NCI-H1105 treated with DMSO at 0.1 percent for 48 hours (cell line): ENCODE data around the gene EFEMP1.

Experiments
- DNase-seq: peaks from one replicate; lab custom pipeline; 2025; lab: John Stamatoyannopoulos, UW

Gene EFEMP1

GRCh38 chr2:55898386-55899040 lies 25.1 kb downstream of the EFEMP1 start:
- DNase-seq: no peak

- no peak for DNase-seq
These were observed 26.9 kb downstream of the EFEMP1 start for GRCh38 chr2:55896633-55897032.

- no peak for DNase-seq
These were observed 28.9 kb downstream of the EFEMP1 start for GRCh38 chr2:55894720-55895119.

- no peak for DNase-seq
These were observed 31.9 kb downstream of the EFEMP1 start for GRCh38 chr2:55891671-55892094.

GRCh38 chr2:55888936-55889335 lies 34.6 kb downstream of the EFEMP1 start:
- DNase-seq: peak; percentile 3

GRCh38 chr2:55887901-55888624 lies 35.5 kb downstream of the EFEMP1 start:
- DNase-seq: no peak

- no peak for DNase-seq
These were observed 36.2 kb downstream of the EFEMP1 start for GRCh38 chr2:55887351-55887750.

- no peak for DNase-seq
These were observed 37.7 kb downstream of the EFEMP1 start for GRCh38 chr2:55885944-55886281.

GRCh38 chr2:55885127-55885943 lies 38.2 kb downstream of the EFEMP1 start:
- DNase-seq: no peak

- DNase-seq: no peak
These were observed 39.8 kb downstream of the EFEMP1 start for GRCh38 chr2:55883829-55884228.

- DNase-seq: no peak
These were observed 40.2 kb downstream of the EFEMP1 start for GRCh38 chr2:55883357-55883756.

GRCh38 chr2:55882954-55883353 lies 40.6 kb downstream of the EFEMP1 start:
- no peak for DNase-seq

- no peak for DNase-seq
These were observed 43.0 kb downstream of the EFEMP1 start for GRCh38 chr2:55880416-55881143.

GRCh38 chr2:55879976-55880375 lies 43.6 kb downstream of the EFEMP1 start:
- DNase-seq: no peak

- no peak for DNase-seq
These were observed 46.5 kb downstream of the EFEMP1 start for GRCh38 chr2:55877087-55877436.

GRCh38 chr2:55876429-55877086 lies 47.0 kb downstream of the EFEMP1 start:
- DNase-seq: no peak

- no peak for DNase-seq
These were observed 48.0 kb downstream of the EFEMP1 start for GRCh38 chr2:55875434-55876135.

- DNase-seq: no peak
These were observed 49.2 kb downstream of the EFEMP1 start for GRCh38 chr2:55874338-55874737.

- DNase-seq: no peak
These were observed 51.9 kb downstream of the EFEMP1 start for GRCh38 chr2:55871637-55872036.

GRCh38 chr2:55869637-55870325 lies 53.8 kb downstream of the EFEMP1 start:
- no peak for DNase-seq
